Neural cell (in vitro differentiated cells): ENCODE measurements around the gene KIF14. TPM values are rescaled to one million over a fixed set of nuclear protein-coding genes. Genes with fewer than 3 reads are reported as not detected.

Experiments used
- H2AFZ ChIP-seq: fragments of 200-600, 300-800 bp; sonication (generic), shearing (Covaris generic); 2 replicates; pipeline ENCODE4 v1.6.0; 2014; ENCODE audit warnings: low read depth, mild to moderate bottlenecking, antibody characterized with exemption, low read length, moderate library complexity
- H3F3A ChIP-seq: fragments of 200-600 bp; shearing (Covaris generic); 2 replicates; pipeline ENCODE4 v1.6.1; 2016; ENCODE audit warnings: mild to moderate bottlenecking, moderate library complexity, mixed read lengths, antibody characterized with exemption, low read length; ENCODE audit not compliant: insufficient read depth, poor library complexity, severe bottlenecking
- H3K27ac ChIP-seq: fragments of 200-600, 300-800 bp; sonication (generic), shearing (Covaris generic); 2 replicates; pipeline ENCODE4 v1.5.1; 2014; ENCODE audit warnings: mild to moderate bottlenecking, low read length, moderate library complexity
- H3K27me3 ChIP-seq: fragments of 300-800, 200-600 bp; sonication (generic), shearing (Covaris generic); 2 replicates; pipeline ENCODE4 v1.6.0; 2014; ENCODE audit warnings: mild to moderate bottlenecking, low read depth, low read length, moderate library complexity; ENCODE audit not compliant: insufficient read depth
- H3K36me3 ChIP-seq: fragments of 300-800, 200-600 bp; sonication (generic), shearing (Covaris generic); 2 replicates; pipeline ENCODE4 v1.5.1; 2014; ENCODE audit warnings: mild to moderate bottlenecking, antibody characterized with exemption, low read length, moderate library complexity; ENCODE audit not compliant: insufficient read depth
- H3K4me2 ChIP-seq: fragments of 300-800, 200-600 bp; sonication (generic), shearing (Covaris generic); 2 replicates; pipeline ENCODE4 v1.6.0; 2014; ENCODE audit warnings: mild to moderate bottlenecking, low read length
- H3K4me3 ChIP-seq: fragments of 300-800, 200-600 bp; sonication (generic), shearing (Covaris generic); 2 replicates; pipeline ENCODE4 v1.5.1; 2014; ENCODE audit warnings: mild to moderate bottlenecking, low read length, moderate library complexity
- H3K79me2 ChIP-seq: fragments of 200-600 bp; shearing (Covaris generic); replicated peaks from 2 replicates; pipeline ENCODE4 v1.6.0; 2014; ENCODE audit warnings: mild to moderate bottlenecking, low read length, moderate library complexity; ENCODE audit not compliant: insufficient read depth
- H3K9ac ChIP-seq: fragments of 300-800, 200-600 bp; sonication (generic), shearing (Covaris generic); 2 replicates; pipeline ENCODE4 v1.6.1; 2016; ENCODE audit warnings: mild to moderate bottlenecking, low read length, mixed read lengths
- H3K9me2 ChIP-seq: fragments of 200-600 bp; shearing (Covaris generic); 2 replicates; pipeline ENCODE4 v1.6.1; 2016; ENCODE audit warnings: mild to moderate bottlenecking, low read length, mixed read lengths; ENCODE audit not compliant: insufficient read depth
- H3K9me3 ChIP-seq: fragments of 200-600, 300-800 bp; sonication (generic), shearing (Covaris generic); 2 replicates; pipeline ENCODE4 v1.6.1; 2016; ENCODE audit warnings: mild to moderate bottlenecking, mixed run types, low read length, moderate library complexity, mixed read lengths
- H4K20me1 ChIP-seq: fragments of 200-600 bp; shearing (Covaris generic); 2 replicates; pipeline ENCODE4 v1.6.1; 2016; ENCODE audit warnings: mild to moderate bottlenecking, mixed run types; ENCODE audit not compliant: insufficient read depth
- CTCF ChIP-seq: fragments of 450-650 bp; IDR thresholded peaks from 2 replicates; pipeline ENCODE4 v1.5.1; 2014; ENCODE audit warnings: antibody characterized with exemption, mild to moderate bottlenecking, moderate library complexity; ENCODE audit not compliant: poor library complexity, severe bottlenecking
- EP300 ChIP-seq: fragments of 450-650 bp; conservative IDR thresholded peaks from 2 replicates; pipeline ENCODE4 v1.6.1; 2014; ENCODE audit warnings: antibody characterized with exemption, mild to moderate bottlenecking, moderate library complexity; ENCODE audit not compliant: poor library complexity, severe bottlenecking
- EZH2 ChIP-seq: fragments of 200-600, 300-800 bp; shearing (Covaris generic), sonication (generic); IDR thresholded peaks from 2 replicates; pipeline ENCODE4 v1.6.1; 2014; ENCODE audit warnings: antibody characterized with exemption, low read length, borderline replicate concordance, mild to moderate bottlenecking; ENCODE audit not compliant: insufficient read depth, poor library complexity, severe bottlenecking
- MXI1 ChIP-seq: fragments of 450-650 bp; conservative IDR thresholded peaks from 2 replicates; pipeline ENCODE4 v1.6.1; 2014; ENCODE audit warnings: antibody characterized with exemption, mild to moderate bottlenecking; ENCODE audit not compliant: poor library complexity, severe bottlenecking
- POLR2AphosphoS5 ChIP-seq: IDR thresholded peaks from 2 replicates; pipeline ENCODE4 v1.6.1; 2012
- RAD21 ChIP-seq: fragments of 450-650 bp; conservative IDR thresholded peaks from 2 replicates; pipeline ENCODE4 v1.6.1; 2014; ENCODE audit warnings: antibody characterized with exemption, mild to moderate bottlenecking, moderate library complexity
- REST ChIP-seq: IDR thresholded peaks from 2 replicates; pipeline ENCODE4 v1.6.1; 2012; ENCODE audit warnings: borderline replicate concordance
- SMC3 ChIP-seq: fragments of 450-650 bp; conservative IDR thresholded peaks from 2 replicates; pipeline ENCODE4 v1.6.1; 2014; ENCODE audit warnings: antibody characterized with exemption, mild to moderate bottlenecking, moderate library complexity; ENCODE audit not compliant: poor library complexity
- TAF1 ChIP-seq: IDR thresholded peaks from 2 replicates; pipeline ENCODE4 v1.6.1; 2012; ENCODE audit warnings: low read depth
- polyA plus RNA-seq: library from polyadenylated mRNA; depleted of rRNA; stranded (reverse); fragments of >200 nt; gene quantifications from 2 replicates; pipeline ENCODE4 v1.2.3, GENCODE V29; 2014

KIF14 gene
- polyA plus RNA-seq, 1 donor from 2014 or later = 0.69 TPM

GRCh38 chr1:200527670-200528069 is 92.9 kb downstream of the KIF14 start:
- Histone ChIP-seq H3K4me3 (no peak overlapping the region), H3F3A (no peaks in the 10 kb centered on the region), H2AFZ (no peak overlapping the region), H3K79me2 (no peaks in the 10 kb centered on the region), H3K4me2 (no peak overlapping the region), H3K27me3 (no peaks in the 10 kb centered on the region), H3K9me3 (no peaks in the 10 kb centered on the region), H3K36me3 (no peaks in the 10 kb centered on the region), H3K9ac (no peak overlapping the region), H4K20me1 (no peaks in the 10 kb centered on the region), H3K27ac (no peak overlapping the region), H3K9me2 (no peaks in the 10 kb centered on the region)
- TF ChIP-seq MXI1 (no peak), RAD21 (no peak), EP300 (no peak), REST (no peak), EZH2 (no peak), POLR2AphosphoS5 (no peak), TAF1 (no peak), CTCF (no peak), SMC3 (no peak)

- Histone ChIP-seq H3K4me3 (no peak overlapping the region), H3K36me3 (no peaks in the 10 kb centered on the region), H3K9me3 (no peaks in the 10 kb centered on the region), H3K9ac (no peak overlapping the region), H3F3A (no peaks in the 10 kb centered on the region), H2AFZ (no peak overlapping the region), H4K20me1 (no peaks in the 10 kb centered on the region), H3K4me2 (no peak overlapping the region), H3K27me3 (no peaks in the 10 kb centered on the region), H3K9me2 (no peaks in the 10 kb centered on the region), H3K79me2 (no peaks in the 10 kb centered on the region), H3K27ac (no peak overlapping the region)
- no peak for TF ChIP-seq SMC3
- no peak for TF ChIP-seq EZH2
- TF ChIP-seq RAD21 = no peak
- no peak for TF ChIP-seq REST
- TF ChIP-seq TAF1 = no peak
- TF ChIP-seq MXI1 = no peak
- no peak for TF ChIP-seq EP300
- TF ChIP-seq CTCF = no peak
- no peak for TF ChIP-seq POLR2AphosphoS5
Measured at GRCh38 chr1:200526709-200527612, 93.6 kb downstream of the KIF14 start.
